ENCODE measurements around the gene TCF7L2. TPM values are rescaled to one million over a fixed set of nuclear protein-coding genes. Genes with fewer than 3 reads are reported as not detected.

Gene TCF7L2
- total RNA-seq, 1 experiment from 2014 or later, result 16.1 TPM

- Histone ChIP-seq H3K9me3 (ENCODE audit: low read length) (no peaks in the 10 kb centered on the region), H3K9me2 (replicated peaks; ENCODE audit: low read length) (no peaks in the 10 kb centered on the region), H3K27ac (ENCODE audit: low read length) (no peak overlapping the region), H3F3A (ENCODE audit: low read length, unreplicated experiment) (no peaks in the 10 kb centered on the region), H3K27me3 (ENCODE audit: low read length) (no peaks in the 10 kb centered on the region), H3K4me2 (ENCODE audit: low read length) (no peak overlapping the region), H3K4me3 (ENCODE audit: low read length) (no peak overlapping the region), H4K20me1 (ENCODE audit: low read length) (peaks cover 14% of the 10 kb centered on the region; the same call in 1 of the 2 replicates), H3K9ac (ENCODE audit: low read length) (no peak overlapping the region), H3K36me3 (ENCODE audit: low read depth, low read length) (peaks cover 4% of the 10 kb centered on the region), H3K4me1 (ENCODE audit: insufficient read depth, low read length) (no peaks in the 10 kb centered on the region), H3K79me2 (ENCODE audit: low read length) (peaks cover 74% of the 10 kb centered on the region), H2AFZ (ENCODE audit: low read length) (no peak overlapping the region)
- BruUV-seq (replicated peaks), result no TSS peak
- ATAC-seq, result no peak
- TF ChIP-seq EZH2 (IDR thresholded peaks at IDR 0.05; ENCODE audit: low read length, unreplicated experiment), result no peak
- TF ChIP-seq CTCF (conservative IDR thresholded peaks at IDR 0.05; ENCODE audit: low read depth, low read length), result no peak
- TF ChIP-seq EZH2phosphoT487 (IDR thresholded peaks at IDR 0.05; ENCODE audit: borderline replicate concordance, low read length), result no peak
- intact Hi-C loops (cut with micrococcal nuclease), result no loop called here
- DNase-seq, result no peak
- ChIA-PET POLR2A (ENCODE audit: unreplicated experiment) (no interaction called here), CTCF (no interaction called here)
These were observed 57.3 kb downstream of the TCF7L2 start for GRCh38 chr10:113007343-113007771.

DNA sequence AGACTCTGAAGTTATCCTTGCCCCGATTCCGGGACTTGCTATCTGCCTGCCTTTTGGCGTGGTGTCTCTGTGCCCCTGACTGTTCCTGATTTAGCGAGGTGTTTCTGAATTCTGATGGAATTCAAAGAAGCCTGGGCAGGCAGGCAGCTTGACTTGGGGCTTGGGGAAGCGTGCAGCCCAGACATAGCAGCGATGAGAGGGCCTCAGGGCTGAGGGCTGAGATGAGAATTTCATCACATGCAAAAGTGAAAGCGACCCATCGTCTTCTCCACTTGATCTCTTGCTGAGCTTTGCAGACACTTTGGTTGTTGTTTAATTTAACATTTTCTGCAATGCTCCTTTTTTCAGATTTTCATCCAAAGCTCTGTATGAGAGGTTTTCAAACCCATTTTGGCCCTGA is 57.8 kb downstream of the TCF7L2 start:
- ATAC-seq (no peak), DNase-seq (no peak)
- H2AFZ ChIP-seq (ENCODE audit: low read length), result no peak overlapping the region
- BruUV-seq (replicated peaks), result no TSS peak
- H3K9ac ChIP-seq (ENCODE audit: low read length), result no peak overlapping the region
- TF ChIP-seq EZH2 (IDR thresholded peaks at IDR 0.05; ENCODE audit: low read length, unreplicated experiment) (no peak), EZH2phosphoT487 (IDR thresholded peaks at IDR 0.05; ENCODE audit: borderline replicate concordance, low read length) (no peak), CTCF (conservative IDR thresholded peaks at IDR 0.05; ENCODE audit: low read depth, low read length) (no peak)
- H3K27me3 ChIP-seq (ENCODE audit: low read length), result no peaks in the 10 kb centered on the region
- peaks cover 4% of the 10 kb centered on the region for H3K36me3 ChIP-seq (ENCODE audit: low read depth, low read length)
- no peaks in the 10 kb centered on the region for H3F3A ChIP-seq (ENCODE audit: low read length, unreplicated experiment)
- intact Hi-C loops (cut with micrococcal nuclease), result no loop called here
- no peaks in the 10 kb centered on the region for H3K9me3 ChIP-seq (ENCODE audit: low read length)
- ChIA-PET CTCF (no interaction called here), POLR2A (ENCODE audit: unreplicated experiment) (no interaction called here)
- H3K4me2 ChIP-seq (ENCODE audit: low read length), result no peak overlapping the region
- H4K20me1 ChIP-seq (ENCODE audit: low read length), result peaks cover 17% of the 10 kb centered on the region; the same call in 1 of the 2 replicates
- H3K9me2 ChIP-seq (replicated peaks; ENCODE audit: low read length), result no peaks in the 10 kb centered on the region
- peaks cover 75% of the 10 kb centered on the region for H3K79me2 ChIP-seq (ENCODE audit: low read length)
- H3K27ac ChIP-seq (ENCODE audit: low read length), result no peak overlapping the region
- H3K4me1 ChIP-seq (ENCODE audit: insufficient read depth, low read length), result no peaks in the 10 kb centered on the region
- H3K4me3 ChIP-seq (ENCODE audit: low read length), result no peak overlapping the region

DNA sequence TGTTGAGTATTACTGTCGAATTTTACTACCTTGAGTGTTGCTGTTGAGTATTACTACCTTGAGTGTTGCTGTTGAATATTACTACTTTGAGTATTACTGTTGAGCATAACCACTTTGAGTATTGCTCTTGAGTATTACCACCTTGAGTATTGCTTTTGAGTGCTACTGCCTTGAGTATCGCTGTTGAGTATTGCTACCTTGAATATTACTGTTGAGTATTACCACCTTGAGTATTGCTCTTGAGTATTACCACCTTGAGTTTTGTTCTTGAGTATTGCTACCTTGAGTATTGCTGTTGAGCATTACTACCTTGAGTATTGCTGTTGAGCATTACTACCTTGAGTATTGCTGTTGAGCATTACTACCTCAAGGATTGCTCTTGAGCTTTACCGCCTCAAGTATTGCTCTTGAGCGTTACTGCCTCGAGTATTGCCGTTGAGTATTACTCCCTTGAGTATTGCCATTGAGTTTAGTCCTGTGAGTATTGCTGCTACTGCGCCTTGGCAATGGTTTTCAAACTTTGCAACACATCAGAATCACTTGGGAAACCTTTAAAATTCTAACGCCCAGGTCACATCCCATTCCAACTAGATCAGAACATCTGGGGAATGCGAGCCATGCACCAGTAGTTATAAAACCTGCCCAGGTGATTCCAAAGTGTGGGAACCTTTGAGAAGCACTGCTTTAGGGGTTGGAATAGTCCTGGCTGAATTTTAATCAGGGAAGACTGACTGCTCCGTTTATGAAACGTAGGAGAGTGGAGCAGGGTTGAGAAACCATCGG is 61.7 kb downstream of the TCF7L2 start:
- H3K27me3 ChIP-seq (ENCODE audit: low read length), result no peaks in the 10 kb centered on the region
- H3K79me2 ChIP-seq (ENCODE audit: low read length), result peaks cover 86% of the 10 kb centered on the region
- no peak overlapping the region for H3K4me2 ChIP-seq (ENCODE audit: low read length)
- TF ChIP-seq EZH2phosphoT487 (IDR thresholded peaks at IDR 0.05; ENCODE audit: borderline replicate concordance, low read length), result no peak
- TF ChIP-seq CTCF (conservative IDR thresholded peaks at IDR 0.05; ENCODE audit: low read depth, low read length), result no peak
- TF ChIP-seq EZH2 (IDR thresholded peaks at IDR 0.05; ENCODE audit: low read length, unreplicated experiment), result no peak
- CTCF ChIA-PET, result no interaction called here
- peaks cover 4% of the 10 kb centered on the region for H3K36me3 ChIP-seq (ENCODE audit: low read depth, low read length)
- intact Hi-C loops (cut with micrococcal nuclease), result no loop called here
- H3K9ac ChIP-seq (ENCODE audit: low read length), result no peak overlapping the region
- DNase-seq (no peak), ATAC-seq (no peak)
- H3F3A ChIP-seq (ENCODE audit: low read length, unreplicated experiment), result no peaks in the 10 kb centered on the region
- peaks cover 17% of the 10 kb centered on the region; the same call in 1 of the 2 replicates for H4K20me1 ChIP-seq (ENCODE audit: low read length)
- no peak overlapping the region for H3K4me3 ChIP-seq (ENCODE audit: low read length)
- POLR2A ChIA-PET (ENCODE audit: unreplicated experiment), result no interaction called here
- no peaks in the 10 kb centered on the region for H3K4me1 ChIP-seq (ENCODE audit: insufficient read depth, low read length)
- H3K27ac ChIP-seq (ENCODE audit: low read length), result no peak overlapping the region
- H2AFZ ChIP-seq (ENCODE audit: low read length), result no peak overlapping the region
- no peaks in the 10 kb centered on the region for H3K9me3 ChIP-seq (ENCODE audit: low read length)
- H3K9me2 ChIP-seq (replicated peaks; ENCODE audit: low read length), result no peaks in the 10 kb centered on the region
- no TSS peak for BruUV-seq (replicated peaks)

Measured in PC-3 (cell line).